ENCODE measurements around the gene C1QTNF5. TPM values are rescaled to one million over a fixed set of nuclear protein-coding genes. Genes with fewer than 3 reads are reported as not detected.

The C1QTNF5 gene
- total RNA-seq, 1 donor from 2014 or later = not detected

DNA sequence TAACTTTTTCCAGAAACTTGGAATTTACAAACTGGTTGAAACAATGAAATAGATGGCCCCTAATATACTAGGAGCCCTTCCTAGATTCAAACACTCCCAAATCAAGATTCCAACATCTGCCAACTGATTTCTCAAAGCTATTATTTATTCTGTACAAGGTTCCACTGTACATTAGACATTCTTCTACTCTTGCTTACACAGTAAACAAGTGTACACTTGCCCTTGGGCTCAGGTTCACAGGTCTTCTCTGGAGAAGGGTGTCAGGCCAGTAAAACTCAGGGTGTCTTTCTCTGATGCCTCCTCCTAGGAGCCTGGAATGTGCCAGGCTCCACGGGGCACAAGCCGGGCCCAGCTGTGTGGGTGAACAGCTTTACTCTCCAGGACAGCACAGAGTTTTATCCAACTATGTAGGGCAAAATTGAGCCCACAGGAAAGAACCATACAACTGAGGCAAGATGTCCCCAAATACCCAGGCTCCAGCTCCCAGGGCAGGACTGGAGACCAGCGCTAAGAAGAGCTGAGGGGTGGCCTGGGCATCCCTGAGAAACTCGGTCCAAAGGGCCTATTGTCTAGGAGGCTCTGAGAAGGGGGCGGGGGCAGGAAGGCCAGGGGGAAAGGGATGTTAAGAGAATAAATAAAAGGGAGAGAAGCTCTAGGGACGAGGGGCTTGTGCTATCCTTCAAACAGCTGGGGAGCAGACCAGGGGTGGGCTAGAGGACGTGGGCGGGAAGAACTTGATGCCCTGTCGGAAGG, 14.6 kb upstream of the C1QTNF5 start:
- Mint-ChIP-seq H3K27me3 (peaks cover 44% of the 10 kb centered on the region), H3K4me1 (peaks cover 9% of the 10 kb centered on the region), H3K9me3 (no peaks in the 10 kb centered on the region), H3K4me3 (peak overlapping the region; percentile 35), H3K27ac (no peak overlapping the region), H3K36me3 (ENCODE audit: low read depth) (no peaks in the 10 kb centered on the region)
- TF ChIP-seq, protein P1, sequence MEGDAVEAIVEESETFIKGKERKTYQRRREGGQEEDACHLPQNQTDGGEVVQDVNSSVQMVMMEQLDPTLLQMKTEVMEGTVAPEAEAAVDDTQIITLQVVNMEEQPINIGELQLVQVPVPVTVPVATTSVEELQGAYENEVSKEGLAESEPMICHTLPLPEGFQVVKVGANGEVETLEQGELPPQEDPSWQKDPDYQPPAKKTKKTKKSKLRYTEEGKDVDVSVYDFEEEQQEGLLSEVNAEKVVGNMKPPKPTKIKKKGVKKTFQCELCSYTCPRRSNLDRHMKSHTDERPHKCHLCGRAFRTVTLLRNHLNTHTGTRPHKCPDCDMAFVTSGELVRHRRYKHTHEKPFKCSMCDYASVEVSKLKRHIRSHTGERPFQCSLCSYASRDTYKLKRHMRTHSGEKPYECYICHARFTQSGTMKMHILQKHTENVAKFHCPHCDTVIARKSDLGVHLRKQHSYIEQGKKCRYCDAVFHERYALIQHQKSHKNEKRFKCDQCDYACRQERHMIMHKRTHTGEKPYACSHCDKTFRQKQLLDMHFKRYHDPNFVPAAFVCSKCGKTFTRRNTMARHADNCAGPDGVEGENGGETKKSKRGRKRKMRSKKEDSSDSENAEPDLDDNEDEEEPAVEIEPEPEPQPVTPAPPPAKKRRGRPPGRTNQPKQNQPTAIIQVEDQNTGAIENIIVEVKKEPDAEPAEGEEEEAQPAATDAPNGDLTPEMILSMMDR (IDR thresholded peaks at IDR 0.05) = no peak
- DNase-seq = no peak
- ATAC-seq (ENCODE audit: low read depth) = no peak
- intact Hi-C loops (cut with micrococcal nuclease) = no loop called here
- POLR2A ChIA-PET = no interaction called here
- CTCF ChIA-PET = interaction anchor here (1.0 to 3.7 kb wide), 8 partner anchors 10 to 753 kb away, joined by 3 to 50 read pairs (median 9); partner anchors contain the start of gene USP2

DNA sequence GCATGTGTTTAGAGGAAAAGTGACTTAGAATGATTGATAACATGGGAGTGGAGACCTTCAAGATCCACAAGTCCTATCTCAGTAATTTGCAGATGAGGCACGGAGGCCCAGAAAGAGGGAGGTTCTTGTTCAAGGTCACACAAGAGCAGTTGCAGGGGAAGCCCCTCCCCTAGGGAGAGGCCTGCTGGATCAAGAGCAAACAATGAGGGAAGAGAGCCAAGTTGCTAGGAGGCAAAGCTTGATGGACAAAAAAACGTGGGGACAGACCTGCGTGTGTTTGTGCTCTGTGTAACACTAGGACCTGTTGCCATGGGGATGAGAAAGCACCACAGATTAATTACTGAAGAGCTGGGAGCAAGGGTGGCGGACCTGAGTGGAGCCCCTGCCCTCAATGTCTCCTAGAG, 12.2 kb upstream of the C1QTNF5 start:
- H3K4me3 Mint-ChIP-seq = no peak overlapping the region
- intact Hi-C loops (cut with micrococcal nuclease) = no loop called here
- H3K4me1 Mint-ChIP-seq = peaks cover 7% of the 10 kb centered on the region
- DNase-seq = no peak
- ChIA-PET POLR2A (no interaction called here), CTCF (interaction anchor here (0.8 kb wide), 1 partner anchor 8 kb away, joined by 3 read pairs; no protein-coding TSS in a partner anchor)
- TF ChIP-seq, protein P1 (IDR thresholded peaks at IDR 0.05) = no peak
- ATAC-seq (ENCODE audit: low read depth) = no peak
- no peaks in the 10 kb centered on the region for H3K36me3 Mint-ChIP-seq (ENCODE audit: low read depth)
- no peak overlapping the region for H3K27ac Mint-ChIP-seq
- peaks cover 49% of the 10 kb centered on the region for H3K27me3 Mint-ChIP-seq
- H3K9me3 Mint-ChIP-seq = no peaks in the 10 kb centered on the region

DNA sequence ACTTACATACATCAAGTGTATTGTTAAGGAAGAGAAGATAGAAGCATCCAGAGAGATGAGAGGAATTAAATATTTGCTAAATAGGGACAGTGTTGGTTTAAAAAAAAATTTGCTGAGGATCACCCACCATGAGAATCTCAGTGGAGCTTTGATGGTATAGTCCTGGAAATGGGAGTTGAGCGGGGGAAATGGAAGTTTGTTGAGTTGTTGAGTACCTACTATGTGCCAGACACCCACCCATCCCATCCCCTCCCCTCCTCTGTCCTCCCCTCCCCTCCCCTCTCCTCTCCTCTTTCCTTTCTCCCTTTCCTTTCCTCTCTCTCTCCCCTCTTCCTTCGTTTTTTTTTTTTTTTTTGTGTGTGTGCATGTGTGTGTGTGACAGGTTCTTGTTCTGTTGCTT, 10.5 kb upstream of the C1QTNF5 start:
- Mint-ChIP-seq H3K27ac (no peak overlapping the region), H3K27me3 (peaks cover 53% of the 10 kb centered on the region), H3K4me3 (no peak overlapping the region), H3K36me3 (ENCODE audit: low read depth) (no peaks in the 10 kb centered on the region), H3K4me1 (peaks cover 3% of the 10 kb centered on the region), H3K9me3 (no peaks in the 10 kb centered on the region)
- DNase-seq = no peak
- ChIA-PET POLR2A (interaction anchor here (0.7 to 1.1 kb wide), 2 partner anchors 13 to 1013 kb away, joined by 3 read pairs; no protein-coding TSS in a partner anchor), CTCF (no interaction called here)
- TF ChIP-seq, protein P1 (IDR thresholded peaks at IDR 0.05) = no peak
- intact Hi-C loops (cut with micrococcal nuclease) = no loop called here
- ATAC-seq (ENCODE audit: low read depth) = no peak

GRCh38 chr11:119350302-119350701, 9.6 kb upstream of the C1QTNF5 start:
- H3K27me3 Mint-ChIP-seq = peaks cover 54% of the 10 kb centered on the region
- CTCF ChIA-PET = no interaction called here
- ATAC-seq (ENCODE audit: low read depth) = no peak

More at GRCh38 chr11:119350302-119350701, 9.6 kb upstream of the C1QTNF5 start:
- no peaks in the 10 kb centered on the region for H3K4me1 Mint-ChIP-seq
- intact Hi-C loops (cut with micrococcal nuclease) = no loop called here
- no peaks in the 10 kb centered on the region for H3K36me3 Mint-ChIP-seq (ENCODE audit: low read depth)
- POLR2A ChIA-PET = interaction anchor here (0.7 to 1.1 kb wide), 2 partner anchors 12 to 1012 kb away, joined by 3 read pairs; no protein-coding TSS in a partner anchor
- no peaks in the 10 kb centered on the region for H3K9me3 Mint-ChIP-seq
- no peak overlapping the region for H3K27ac Mint-ChIP-seq
- TF ChIP-seq, protein P1 (IDR thresholded peaks at IDR 0.05) = no peak
- no peak for DNase-seq
- no peak overlapping the region for H3K4me3 Mint-ChIP-seq

All from activated B cell treated with CpG ODN at 0.5 μM for 24 hours (primary cell).